ENCODE data around the gene WIZ.

- TF ChIP-seq POLR2A (IDR thresholded peaks at IDR 0.05; ENCODE audit: low read depth) (no peak), CTCF (IDR thresholded peaks at IDR 0.05) (peak; percentile 49 to 53 (median 52)), EP300 (IDR thresholded peaks at IDR 0.05) (no peak), POLR2AphosphoS5 (IDR thresholded peaks at IDR 0.05) (peak; percentile 28 to 53)
Measured at GRCh38 chr19:15437355-15438123, 12.2 kb downstream of the WIZ start.

Data from esophagus muscularis mucosa (tissue), 4 donors.